ENCODE measurements around the gene DCK. TPM values are rescaled to one million over a fixed set of nuclear protein-coding genes. Genes with fewer than 3 reads are reported as not detected.

The DCK gene
- total RNA-seq (2014; rRNA removed; shearing (Covaris generic)): 78.2 and 90.1 TPM in 2 replicates
- total RNA-seq (2022): 146 and 181 TPM in 2 replicates
- percentile 98 among the genes with signal in this experiment for Bru-seq, nascent RNA
- BruChase-seq, experiment 1, labeled RNA remaining after a 6-hour chase: percentile 94 among the genes with signal in this experiment
- percentile 97 among the genes with signal in this experiment for BruChase-seq, experiment 2, labeled RNA remaining after a 2-hour chase
- long read RNA-seq, transcript DCK-204 (8 exons, 2,614 nt): minor isoform, 7 of 1,043 reads
- long read RNA-seq, transcript DCK-201 (7 exons, 2,716 nt): major isoform, 940 of 1,043 reads
- long read RNA-seq, transcript DCK-202 (7 exons, 2,683 nt): minor isoform, 57 of 1,043 reads
- long read RNA-seq, partial matches to known transcripts: 15 of 1,043 reads
- long read RNA-seq, other reads (novel, unspliced or antisense): 24 of 1,043 reads

DNA sequence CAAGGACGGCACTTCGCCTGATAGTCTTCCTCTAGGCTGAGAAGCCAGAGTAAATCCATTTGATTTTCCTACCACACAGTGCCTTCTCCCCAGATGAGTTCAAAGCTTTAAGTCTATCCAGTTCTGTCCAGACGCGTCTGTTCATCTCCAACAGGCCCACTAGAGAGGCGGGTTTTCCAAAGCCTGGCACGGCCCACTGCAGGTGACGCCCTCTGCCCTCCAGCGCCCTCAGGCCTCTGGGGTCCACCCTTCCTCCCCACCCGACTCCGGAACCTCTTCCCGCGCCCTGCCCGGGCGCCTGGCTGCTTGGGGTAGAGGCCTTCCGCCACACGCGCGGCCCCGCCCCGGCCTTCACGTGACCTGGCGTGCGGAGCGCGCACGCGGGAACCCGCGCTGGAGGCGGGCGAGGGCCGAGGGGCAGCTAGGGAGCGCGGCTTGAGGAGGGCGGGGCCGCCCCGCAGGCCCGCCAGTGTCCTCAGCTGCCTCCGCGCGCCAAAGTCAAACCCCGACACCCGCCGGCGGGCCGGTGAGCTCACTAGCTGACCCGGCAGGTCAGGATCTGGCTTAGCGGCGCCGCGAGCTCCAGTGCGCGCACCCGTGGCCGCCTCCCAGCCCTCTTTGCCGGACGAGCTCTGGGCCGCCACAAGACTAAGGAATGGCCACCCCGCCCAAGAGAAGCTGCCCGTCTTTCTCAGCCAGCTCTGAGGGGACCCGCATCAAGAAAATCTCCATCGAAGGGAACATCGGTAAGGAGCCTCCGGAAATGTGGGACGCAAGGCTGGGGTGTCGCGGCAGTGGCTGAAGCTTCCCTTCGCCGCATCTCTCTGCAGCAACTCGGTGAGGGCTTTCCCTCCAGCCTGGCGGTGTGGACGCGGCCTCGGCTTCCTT, at the start of gene DCK:
TSS of gene DCK (plus strand) at position 469 of the 888 bp plus-strand sequence. CDS start at position 656, 187 bp downstream.
- Histone ChIP-seq H3K9me2 (ENCODE audit: insufficient read depth, low read length) (no peaks in the 10 kb centered on the region), H3K9me3 (ENCODE audit: low read length) (peaks cover under 1% of the 10 kb centered on the region; the same call in 1 of the 2 replicates), H3K36me3 (ENCODE audit: insufficient read depth, low read length) (peaks cover 46% of the 10 kb centered on the region), H3K4me1 (ENCODE audit: insufficient read depth, low read length, poor library complexity, severe bottlenecking) (peaks cover 35% of the 10 kb centered on the region), H3K4me3 (ENCODE audit: low read depth, low read length, poor library complexity, severe bottlenecking) (peak within 1 kb of the TSS; percentile 92), H3K79me2 (ENCODE audit: insufficient read depth, low read depth, low read length) (peaks cover 65% of the 10 kb centered on the region), H3K27ac (ENCODE audit: low read depth, low read length, poor library complexity, severe bottlenecking) (peak within 1 kb of the TSS; percentile 94), H2AFZ (ENCODE audit: low read length) (peak within 1 kb of the TSS; percentile 89), H4K20me1 (ENCODE audit: insufficient read depth, low read length) (peaks cover 15% of the 10 kb centered on the region), H3K4me2 (ENCODE audit: low read length) (peak within 1 kb of the TSS; percentile 91)
- peak; percentile 95 for DNase-seq (ENCODE audit: low spot score)
- TF ChIP-seq CTCF (conservative IDR thresholded peaks at IDR 0.05; ENCODE audit: low read length) (0 out of 2 replicates have a peak, but pooled peaks have one; percentile 22), EZH2phosphoT487 (IDR thresholded peaks at IDR 0.05; ENCODE audit: borderline replicate concordance, low read depth, low read length) (no peak)
- POLR2A ChIA-PET: interaction anchor here (0.5 to 6.1 kb wide), 33 partner anchors 10 to 343 kb away, joined by 3 to 108 read pairs (median 4); partner anchors contain the start of genes GRSF1, JCHAIN and MOB1B
- intact Hi-C loops (cut with micrococcal nuclease; ENCODE audit: unreplicated experiment): loop anchor here (1.0 to 5.0 kb wide), 5 partner anchors 66 to 315 kb away; partner anchors contain the start of genes GRSF1 and MOB1B
- BruUV-seq (replicated peaks): no TSS peak
- CTCF ChIA-PET (ENCODE audit: unreplicated experiment): interaction anchor here (0.6 to 1.5 kb wide), 3 partner anchors 10 to 386 kb away, joined by 3 to 4 read pairs (median 3); no protein-coding TSS in a partner anchor

GRCh38 chr4:70945046-70945445, 48.4 kb upstream of the DCK start:
- Histone ChIP-seq H4K20me1 (ENCODE audit: insufficient read depth, low read length) (no peaks in the 10 kb centered on the region), H3K4me2 (ENCODE audit: low read length) (peak overlapping the region; percentile 25), H3K27ac (ENCODE audit: low read depth, low read length, poor library complexity, severe bottlenecking) (no peak overlapping the region), H3K4me3 (ENCODE audit: low read depth, low read length, poor library complexity, severe bottlenecking) (no peak overlapping the region), H3K4me1 (ENCODE audit: insufficient read depth, low read length, poor library complexity, severe bottlenecking) (peaks cover 34% of the 10 kb centered on the region), H2AFZ (ENCODE audit: low read length) (no peak overlapping the region), H3K9me3 (ENCODE audit: low read length) (no peaks in the 10 kb centered on the region), H3K9me2 (ENCODE audit: insufficient read depth, low read length) (no peaks in the 10 kb centered on the region), H3K36me3 (ENCODE audit: insufficient read depth, low read length) (peaks cover 6% of the 10 kb centered on the region), H3K79me2 (ENCODE audit: insufficient read depth, low read depth, low read length) (peaks cover 27% of the 10 kb centered on the region; the same call in 1 of the 2 replicates)
- TF ChIP-seq CTCF (conservative IDR thresholded peaks at IDR 0.05; ENCODE audit: low read length): no peak
- no peak for TF ChIP-seq EZH2phosphoT487 (IDR thresholded peaks at IDR 0.05; ENCODE audit: borderline replicate concordance, low read depth, low read length)
- no TSS peak for BruUV-seq (replicated peaks)
- CTCF ChIA-PET (ENCODE audit: unreplicated experiment): no interaction called here
- DNase-seq (ENCODE audit: low spot score): peak; percentile 34
- intact Hi-C loops (cut with micrococcal nuclease; ENCODE audit: unreplicated experiment): no loop called here
- POLR2A ChIA-PET: interaction anchor here (1.1 to 8.4 kb wide), 6 partner anchors 13 to 33 kb away, joined by 5 to 84 read pairs (median 9); no protein-coding TSS in a partner anchor
